ENCODE data around the gene EFNA5.

DNA sequence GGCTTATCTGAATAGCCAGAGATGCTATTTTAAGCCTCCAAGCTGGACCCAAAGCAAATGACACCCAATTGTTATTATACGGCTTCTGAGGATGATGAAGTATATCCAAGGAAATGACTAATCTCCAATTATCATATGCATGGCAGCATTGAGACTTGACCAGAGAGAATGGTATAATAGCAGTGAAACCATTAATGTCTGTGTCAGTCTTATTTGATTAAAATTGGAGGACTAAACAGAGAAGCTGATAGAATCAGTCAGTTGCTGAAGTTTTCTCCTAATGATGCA, 200.5 kb downstream of the EFNA5 start:
- TF ChIP-seq ZNF274 (IDR thresholded peaks at IDR 0.05; ENCODE audit: low read depth, low read length) (no peak), YY1 (IDR thresholded peaks at IDR 0.05; ENCODE audit: insufficient read depth, insufficient read length) (no peak)

Data from NT2/D1 (cell line).